SK-N-SH (cell line): ENCODE measurements around the gene CALCOCO1. TPM values are rescaled to one million over a fixed set of nuclear protein-coding genes. Genes with fewer than 3 reads are reported as not detected.

Experiments
- CTCF ChIA-PET: fragments of 300-600, 350-600 bp; formaldehyde crosslinking; extraction: SDS; loops from one replicate; lab custom pipeline; 2021; lab: Yijun Ruan, JAX
- POLR2A ChIA-PET: fragments of 350-600 bp; sonication (Branson Sonifier 250); formaldehyde crosslinking; extraction: SDS; loops from one replicate; lab custom pipeline; 2020; ENCODE audit warnings: antibody characterized with exemption, inconsistent platforms; lab: Yijun Ruan, JAX
- DNase-seq: peaks from one replicate; pipeline ENCODE4 v3.0.0; 2012
- H2AFZ ChIP-seq: fragments of 200-600 bp; sonication (generic); 2 replicates; pipeline ENCODE4 v1.8.1; 2016; ENCODE audit warnings: antibody characterized with exemption, mild to moderate bottlenecking, low read depth
- H3F3A ChIP-seq: fragments of 200-600 bp; sonication (generic); replicated peaks from 2 replicates; pipeline ENCODE3; 2016; ENCODE audit warnings: antibody characterized with exemption, mild to moderate bottlenecking; ENCODE audit not compliant: insufficient read depth
- H3K27ac ChIP-seq, 2 experiments: fragments of 200-500 bp in 1 of 2; fragments of 200-600 bp in 1 of 2; sonication (Bioruptor generic) in 1 of 2; sonication (generic), shearing (Covaris generic) in 1 of 2; 2 replicates each; pipeline versions ENCODE4 v1.5.1 to v1.6.1; 2014 to 2016; ENCODE audit warnings: low read depth in 2 of 2, inconsistent platforms in 1 of 2, low read length in 1 of 2, mild to moderate bottlenecking in 1 of 2, mixed read lengths in 1 of 2
- H3K27me3 ChIP-seq: fragments of 200-600 bp; sonication (generic), shearing (Covaris generic); 2 replicates; pipeline ENCODE4 v1.6.1; 2016; ENCODE audit warnings: mixed run types; ENCODE audit not compliant: insufficient read depth
- H3K36me3 ChIP-seq, 2 experiments: fragments of 200-500 bp in 1 of 2; fragments of 200-600 bp in 1 of 2; sonication (Bioruptor generic) in 1 of 2; sonication (generic) in 1 of 2; replicated peaks in 1 of 2; 2 replicates each; pipeline versions ENCODE3 to v1.5.1; 2014 to 2016; ENCODE audit warnings: low read length in 1 of 2, mild to moderate bottlenecking in 1 of 2; ENCODE audit not compliant: insufficient read depth in 2 of 2, control insufficient read depth in 1 of 2
- H3K4me1 ChIP-seq, 2 experiments: fragments of 200-500 bp in 1 of 2; fragments of 200-600 bp in 1 of 2; sonication (Bioruptor generic) in 1 of 2; sonication (generic), shearing (Covaris generic) in 1 of 2; 2 replicates each; pipeline versions ENCODE4 v1.5.1 to v1.6.1; 2014 to 2016; ENCODE audit warnings: low read depth in 1 of 2, low read length in 1 of 2, mixed run types in 1 of 2; ENCODE audit not compliant: insufficient read depth in 2 of 2, control insufficient read depth in 1 of 2
- H3K4me2 ChIP-seq: fragments of 200-600 bp; sonication (generic), shearing (Covaris generic); 2 replicates; pipeline ENCODE4 v1.6.1; 2017; ENCODE audit warnings: mixed run types
- H3K4me3 ChIP-seq, 2 experiments: fragments of 200-500 bp in 1 of 2; fragments of 200-600 bp in 1 of 2; sonication (Bioruptor generic) in 1 of 2; sonication (generic), shearing (Covaris generic) in 1 of 2; 2 replicates each; pipeline versions ENCODE4 v1.5.1 to v1.8.1; 2014 to 2016; ENCODE audit warnings: low read depth in 2 of 2, inconsistent platforms in 1 of 2, low read length in 1 of 2, mild to moderate bottlenecking in 1 of 2, mixed read lengths in 1 of 2, moderate library complexity in 1 of 2
- H3K79me2 ChIP-seq: fragments of 200-600 bp; sonication (generic); 2 replicates; pipeline ENCODE4 v1.8.1; 2017; ENCODE audit warnings: mild to moderate bottlenecking; ENCODE audit not compliant: insufficient read depth
- H3K9ac ChIP-seq: fragments of 200-600 bp; sonication (generic); 2 replicates; pipeline ENCODE4 v1.6.1; 2017; ENCODE audit warnings: mixed run types
- H3K9me2 ChIP-seq: fragments of 200-600 bp; sonication (generic); 2 replicates; pipeline ENCODE4 v1.6.1; 2017; ENCODE audit warnings: mixed run types
- H3K9me3 ChIP-seq: fragments of 200-600 bp; sonication (generic); 2 replicates; pipeline ENCODE4 v1.6.1; 2017; ENCODE audit warnings: mixed run types, mild to moderate bottlenecking, moderate library complexity
- H4K20me1 ChIP-seq: fragments of 200-600 bp; sonication (generic); 2 replicates; pipeline ENCODE4 v1.6.1; 2017; ENCODE audit warnings: mild to moderate bottlenecking, mixed run types; ENCODE audit not compliant: insufficient read depth
- CHD2 ChIP-seq: fragments of 150-350 bp; IDR thresholded peaks from 2 replicates; pipeline ENCODE4 v1.6.1; 2018; ENCODE audit warnings: low read length; ENCODE audit not compliant: partially characterized antibody
- EP300 ChIP-seq, 2 experiments: IDR thresholded peaks; 2 replicates each; pipeline versions ENCODE4 v1.4.0 to v1.6.1; 2012; ENCODE audit warnings: borderline replicate concordance in 1 of 2, low read depth in 1 of 2, low read length in 1 of 2
- FOXJ3 ChIP-seq: sonication (generic); formaldehyde crosslinking; IDR thresholded peaks from 2 replicates; pipeline ENCODE4 v1.5.1; 2020; ENCODE audit warnings: mild to moderate bottlenecking, missing genetic modification reagents
- FOXM1 ChIP-seq: IDR thresholded peaks from 2 replicates; pipeline ENCODE4 v1.4.0; 2012; ENCODE audit warnings: low read depth, mild to moderate bottlenecking
- MEF2A ChIP-seq: IDR thresholded peaks from 2 replicates; pipeline ENCODE4 v1.4.0; 2012; ENCODE audit warnings: low read depth, borderline replicate concordance
- NRF1 ChIP-seq: IDR thresholded peaks from 2 replicates; pipeline ENCODE4 v1.6.1; 2012; ENCODE audit warnings: low read depth, mild to moderate bottlenecking, low read length
- RAD21 ChIP-seq: IDR thresholded peaks from 2 replicates; pipeline ENCODE4 v1.6.1; 2012; ENCODE audit warnings: mild to moderate bottlenecking, low read length
- RFX5 ChIP-seq: IDR thresholded peaks from 2 replicates; pipeline ENCODE4 v1.6.1; 2012; ENCODE audit warnings: mild to moderate bottlenecking, improper control_type of control experiment, low read length
- SIN3A ChIP-seq: IDR thresholded peaks from 2 replicates; pipeline ENCODE4 v1.6.1; 2012; ENCODE audit warnings: low read depth, mild to moderate bottlenecking, low read length, moderate library complexity, borderline replicate concordance
- SMC3 ChIP-seq: IDR thresholded peaks from 2 replicates; pipeline ENCODE4 v1.6.1; 2012; ENCODE audit warnings: low read depth, low read length, improper control_type of control experiment
- TCF12 ChIP-seq: IDR thresholded peaks from 2 replicates; pipeline ENCODE4 v1.4.0; 2012
- TEAD4 ChIP-seq: IDR thresholded peaks from 2 replicates; pipeline ENCODE4 v1.4.0; 2012; ENCODE audit warnings: mild to moderate bottlenecking, borderline replicate concordance; ENCODE audit not compliant: insufficient read depth
- YY1 ChIP-seq: IDR thresholded peaks from 2 replicates; pipeline ENCODE4 v1.4.0; 2012; ENCODE audit warnings: low read depth, mild to moderate bottlenecking
- WGBS: methylation state at CpG from one replicate; pipeline ENCODE4 v1.1.6; 2017; ENCODE audit warnings: low lambda C conversion rate; 5-methylcytosine and 5-hydroxymethylcytosine counted together
- polyA plus RNA-seq, 3 experiments: library from polyadenylated mRNA; depleted of rRNA; stranded (reverse); fragments of >200 nt; gene quantifications; 2 replicates each; pipeline ENCODE4 v1.2.3, GENCODE V29; 2012
- TF ChIP-seq, protein P1 (sequence below): IDR thresholded peaks from 2 replicates; pipeline ENCODE4 v1.4.0; 2012; ENCODE audit warnings: low read depth
- TF ChIP-seq, protein P2 (sequence below): fragments of 150-350 bp; IDR thresholded peaks from 2 replicates; pipeline ENCODE4 v1.6.1; 2016; ENCODE audit warnings: mild to moderate bottlenecking, low read depth, low read length
- TF ChIP-seq, protein P3 (sequence below): IDR thresholded peaks from 2 replicates; pipeline ENCODE4 v1.4.0; 2012; ENCODE audit warnings: low read depth, borderline replicate concordance

CALCOCO1 gene
- polyA plus RNA-seq, 1 of the 3 experiments (the other 2 are of a cell fraction): 72.1 TPM

DNA sequence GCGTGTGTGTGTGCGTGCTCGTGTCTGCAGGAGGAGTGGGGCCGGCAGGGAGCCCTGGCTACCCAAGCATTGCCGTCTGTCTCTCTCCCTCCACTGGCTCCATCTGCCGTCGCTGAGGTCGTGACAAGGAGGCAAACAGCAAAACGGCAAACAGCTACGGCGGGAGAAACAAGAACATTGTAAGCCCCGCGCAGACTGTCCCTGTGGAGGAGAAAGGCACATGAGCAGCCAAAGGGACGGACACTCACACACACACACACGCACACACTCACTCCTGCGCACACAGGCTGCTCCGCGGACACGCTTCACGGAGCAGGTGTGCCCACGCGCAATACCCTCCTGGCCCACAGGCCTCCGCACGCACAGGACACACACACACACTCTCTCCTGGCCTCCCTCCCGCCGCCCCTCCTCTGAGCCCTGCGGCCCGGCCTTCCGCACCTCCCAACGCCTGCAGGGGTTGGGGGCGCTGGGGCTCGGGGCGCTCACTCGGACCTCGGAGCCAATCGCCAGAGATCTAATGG is 23.6 kb upstream of the CALCOCO1 start:
- CTCF ChIA-PET: interaction anchor here (0.7 to 10.5 kb wide), 5 partner anchors 11 to 75 kb away, joined by 3 to 90 read pairs (median 4); partner anchors contain the start of gene ATP5MC2
- 34% methylated on average over 23 of the region's 36 CpGs for WGBS
- Histone ChIP-seq H3K4me1 (peaks cover 6 to 13% of the 10 kb centered on the region in 2 experiments; a peak in 1 of 4 replicates), H4K20me1 (no peaks in the 10 kb centered on the region), H3K9ac (no peak overlapping the region), H3K27me3 (peaks cover 89% of the 10 kb centered on the region)
- DNase-seq: peak; percentile 57
- TF ChIP-seq, protein P1, sequence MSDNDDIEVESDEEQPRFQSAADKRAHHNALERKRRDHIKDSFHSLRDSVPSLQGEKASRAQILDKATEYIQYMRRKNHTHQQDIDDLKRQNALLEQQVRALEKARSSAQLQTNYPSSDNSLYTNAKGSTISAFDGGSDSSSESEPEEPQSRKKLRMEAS: no peak
- TF ChIP-seq, protein P2, sequence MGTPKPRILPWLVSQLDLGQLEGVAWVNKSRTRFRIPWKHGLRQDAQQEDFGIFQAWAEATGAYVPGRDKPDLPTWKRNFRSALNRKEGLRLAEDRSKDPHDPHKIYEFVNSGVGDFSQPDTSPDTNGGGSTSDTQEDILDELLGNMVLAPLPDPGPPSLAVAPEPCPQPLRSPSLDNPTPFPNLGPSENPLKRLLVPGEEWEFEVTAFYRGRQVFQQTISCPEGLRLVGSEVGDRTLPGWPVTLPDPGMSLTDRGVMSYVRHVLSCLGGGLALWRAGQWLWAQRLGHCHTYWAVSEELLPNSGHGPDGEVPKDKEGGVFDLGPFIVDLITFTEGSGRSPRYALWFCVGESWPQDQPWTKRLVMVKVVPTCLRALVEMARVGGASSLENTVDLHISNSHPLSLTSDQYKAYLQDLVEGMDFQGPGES: no peak
- TF ChIP-seq YY1 (no peak), SMC3 (no peak), RAD21 (no peak), TEAD4 (no peak), CHD2 (no peak), NRF1 (no peak), MEF2A (no peak), SIN3A (no peak), TCF12 (no peak), RFX5 (no peak), FOXJ3 (CRISPR knock-in tag) (no peak), EP300 (IDR thresholded peaks at IDR 0.05; ENCODE audit: borderline replicate concordance in 1 of 2, low read depth in 1 of 2, low read length in 1 of 2) (no peak), FOXM1 (no peak)
- TF ChIP-seq, protein P3, sequence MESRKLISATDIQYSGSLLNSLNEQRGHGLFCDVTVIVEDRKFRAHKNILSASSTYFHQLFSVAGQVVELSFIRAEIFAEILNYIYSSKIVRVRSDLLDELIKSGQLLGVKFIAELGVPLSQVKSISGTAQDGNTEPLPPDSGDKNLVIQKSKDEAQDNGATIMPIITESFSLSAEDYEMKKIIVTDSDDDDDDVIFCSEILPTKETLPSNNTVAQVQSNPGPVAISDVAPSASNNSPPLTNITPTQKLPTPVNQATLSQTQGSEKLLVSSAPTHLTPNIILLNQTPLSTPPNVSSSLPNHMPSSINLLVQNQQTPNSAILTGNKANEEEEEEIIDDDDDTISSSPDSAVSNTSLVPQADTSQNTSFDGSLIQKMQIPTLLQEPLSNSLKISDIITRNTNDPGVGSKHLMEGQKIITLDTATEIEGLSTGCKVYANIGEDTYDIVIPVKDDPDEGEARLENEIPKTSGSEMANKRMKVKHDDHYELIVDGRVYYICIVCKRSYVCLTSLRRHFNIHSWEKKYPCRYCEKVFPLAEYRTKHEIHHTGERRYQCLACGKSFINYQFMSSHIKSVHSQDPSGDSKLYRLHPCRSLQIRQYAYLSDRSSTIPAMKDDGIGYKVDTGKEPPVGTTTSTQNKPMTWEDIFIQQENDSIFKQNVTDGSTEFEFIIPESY: no peak
- TF ChIP-seq, all 33 proteins: peak for 0
- Histone ChIP-seq H2AFZ (0 out of 2 replicates have a peak overlapping the region, but pooled peaks have one; percentile 41), H3K36me3 (no peaks in the 10 kb centered on the region), H3K79me2 (no peaks in the 10 kb centered on the region), H3K27ac (no peak overlapping the region), H3K4me2 (peak overlapping the region; percentile 74), H3K4me3 (peak overlapping the region; percentile 38 to 52), H3K9me3 (no peaks in the 10 kb centered on the region), H3F3A (no peaks in the 10 kb centered on the region), H3K9me2 (no peaks in the 10 kb centered on the region)
- POLR2A ChIA-PET: no interaction called here
